ENCODE results near the gene DDX19B.
"Not testable (repeated sequence)": the region's sequence is repeated elsewhere in the genome, so short reads cannot be mapped to it uniquely, and the experiment has no call there.

DDX19B gene

GRCh38 chr16:70287304-70287971, 11.5 kb upstream of the DDX19B start:
- not testable (repeated sequence) for DNase-seq (ENCODE audit: low read depth in 2 of 2)

DNA sequence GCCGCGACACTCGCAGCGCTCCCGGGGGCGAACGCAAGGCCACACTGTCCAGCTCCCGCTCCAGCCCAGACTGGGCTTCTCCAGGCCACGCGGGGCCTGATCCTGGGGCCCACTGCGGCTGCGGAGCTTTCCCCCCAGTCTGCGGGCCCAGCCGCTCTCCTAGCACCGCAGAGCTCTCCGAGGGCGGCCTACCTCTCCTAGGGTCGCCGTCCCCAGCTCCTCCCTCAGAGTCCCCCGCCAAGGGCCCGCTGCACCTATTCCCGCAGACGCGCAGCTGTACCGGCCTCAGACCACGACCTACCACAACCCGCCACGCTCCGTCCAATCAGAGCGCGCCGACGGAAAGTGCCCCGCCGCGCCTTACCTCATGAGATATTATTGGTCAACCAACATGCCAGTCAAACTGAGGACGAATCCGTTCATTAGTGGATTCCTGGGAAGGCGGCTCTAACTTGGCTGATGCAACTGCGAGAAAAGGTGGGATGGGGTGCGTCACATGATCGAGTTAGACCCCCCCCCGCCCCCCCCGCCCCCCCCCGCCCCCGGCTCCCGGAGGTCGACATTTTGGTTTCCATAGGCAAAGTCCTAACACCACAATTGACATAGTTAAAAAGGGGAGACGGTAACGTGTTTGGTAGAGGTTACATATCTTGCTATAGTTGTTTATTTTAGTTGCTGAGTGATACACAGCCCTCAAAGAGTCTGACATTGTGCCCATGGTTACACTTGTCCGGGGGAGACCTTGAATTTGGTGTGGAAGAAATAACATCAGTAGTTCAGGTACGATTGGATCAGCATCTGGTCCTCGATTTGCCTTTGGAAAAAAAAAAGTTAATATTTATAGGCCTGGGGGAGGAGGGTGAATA, 9.5 kb upstream of the DDX19B start, which contains the start of gene AARS1:
TSS of gene AARS1 (minus strand) at position 278 of the 866 bp plus-strand sequence. CDS start 6,743 bp downstream, outside the sequence.
- peak; percentile 88 to 92 for DNase-seq (ENCODE audit: low read depth in 2 of 2)

GRCh38 chr16:70290949-70291519, 8.0 kb upstream of the DDX19B start:
- no peak for DNase-seq (ENCODE audit: low read depth in 2 of 2)

DNA sequence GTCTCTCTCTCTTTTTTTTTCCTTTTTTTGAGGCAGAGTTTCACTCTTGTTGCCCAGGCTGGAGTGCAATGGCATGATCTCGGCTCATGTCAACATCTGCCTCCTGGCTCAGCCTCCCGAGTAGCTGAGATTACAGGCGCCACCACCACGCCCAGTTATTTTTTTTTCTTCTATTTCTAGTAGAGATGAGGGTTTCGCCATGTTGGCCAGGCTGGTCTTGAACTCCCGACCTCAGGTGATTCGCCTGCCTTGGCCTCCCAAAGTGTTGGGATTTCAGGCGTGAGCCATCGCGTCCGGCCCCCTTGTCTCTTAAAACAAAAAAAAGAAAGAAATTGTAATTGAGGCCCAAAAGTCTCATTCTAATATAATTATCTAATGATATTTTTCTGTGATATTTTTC, 6.8 kb upstream of the DDX19B start:
- not testable (repeated sequence) for DNase-seq (ENCODE audit: low read depth in 2 of 2)

- DNase-seq (ENCODE audit: low read depth in 2 of 2) = no peak
Measured at GRCh38 chr16:70294385-70295025, 4.5 kb upstream of the DDX19B start.

DNA sequence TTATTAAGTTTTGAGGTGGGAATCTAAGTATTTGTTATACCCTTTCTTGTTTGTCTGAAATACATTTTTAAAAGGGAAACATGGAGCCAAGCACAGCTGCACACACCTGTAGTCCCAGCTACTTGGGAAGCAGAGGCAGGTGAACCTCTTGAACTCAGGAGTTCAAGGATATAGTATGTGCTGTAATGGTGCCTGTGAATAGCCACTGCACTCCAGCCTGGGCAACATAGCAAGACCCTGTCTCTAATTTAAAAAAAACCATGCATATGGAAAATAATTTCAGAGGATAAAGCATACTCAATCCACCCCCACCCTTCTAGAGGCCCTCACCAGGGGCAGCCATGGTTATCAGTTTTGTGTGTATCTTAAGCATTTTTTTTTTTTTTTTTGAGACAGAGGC, 3.4 kb upstream of the DDX19B start:
- DNase-seq (ENCODE audit: low read depth in 2 of 2) = no peak

- no peak for DNase-seq (ENCODE audit: low read depth in 2 of 2)
Measured at GRCh38 chr16:70301121-70301520, 2.1 kb downstream of the DDX19B start.

GRCh38 chr16:70302745-70303144, 3.8 kb downstream of the DDX19B start:
- DNase-seq (ENCODE audit: low read depth in 2 of 2) = no peak

DNA sequence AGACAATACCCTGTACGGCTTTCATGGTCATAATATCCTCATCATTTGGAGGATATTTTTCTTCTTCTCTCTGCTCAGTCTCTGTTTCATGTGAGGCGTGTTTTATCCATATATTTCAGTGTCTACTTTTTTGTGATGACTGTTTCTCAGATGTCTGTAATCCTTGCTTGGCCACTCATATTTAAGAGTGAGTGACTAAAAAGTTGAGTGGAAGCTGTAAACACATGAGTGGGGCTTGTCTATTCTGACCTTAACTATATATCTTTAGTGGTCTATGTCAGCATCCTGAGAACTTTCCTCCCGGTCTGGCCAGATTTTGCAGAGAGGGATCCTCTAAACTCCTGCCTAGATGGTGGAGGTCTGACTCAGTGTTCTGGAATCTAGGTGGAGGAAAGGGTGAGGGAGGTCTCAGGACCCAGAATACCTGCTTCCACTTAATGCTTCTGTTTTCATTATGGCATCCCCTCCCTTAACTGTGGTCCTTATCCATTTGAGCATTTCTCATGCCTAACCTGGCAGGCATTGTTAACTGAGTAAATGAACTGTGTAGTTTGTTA, 6.0 kb downstream of the DDX19B start:
- DNase-seq (ENCODE audit: low read depth in 2 of 2) = no peak

- no peak for DNase-seq (ENCODE audit: low read depth in 2 of 2)
Measured at GRCh38 chr16:70306880-70307279, 7.9 kb downstream of the DDX19B start.

DNA sequence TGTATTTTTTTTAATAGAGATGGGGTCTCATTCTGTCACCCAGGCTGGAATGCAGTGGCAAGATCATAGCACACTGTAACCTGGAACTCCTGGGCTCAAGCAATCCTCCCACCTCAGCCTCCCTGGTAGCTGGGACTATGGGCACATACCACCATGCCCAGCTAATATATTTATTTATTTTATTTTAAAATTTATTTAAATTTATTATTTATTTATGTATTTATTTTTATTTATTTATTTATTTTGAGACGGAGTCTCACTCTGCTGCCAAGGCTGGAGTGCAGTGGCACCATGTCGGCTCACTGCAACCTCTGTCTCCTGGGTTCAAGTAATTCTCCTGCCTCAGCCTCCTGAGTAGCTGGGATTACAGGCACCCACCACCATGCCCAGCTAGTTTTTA, 8.7 kb downstream of the DDX19B start:
- not testable (repeated sequence) for DNase-seq (ENCODE audit: low read depth in 2 of 2)

GRCh38 chr16:70320121-70320520, 21.1 kb downstream of the DDX19B start:
- no peak for DNase-seq (ENCODE audit: low read depth in 2 of 2)

GRCh38 chr16:70324998-70325747, 26.2 kb downstream of the DDX19B start:
- DNase-seq (ENCODE audit: low read depth in 2 of 2) = no peak

GRCh38 chr16:70331091-70331490, 32.1 kb downstream of the DDX19B start:
- no peak for DNase-seq (ENCODE audit: low read depth in 2 of 2)

DNA sequence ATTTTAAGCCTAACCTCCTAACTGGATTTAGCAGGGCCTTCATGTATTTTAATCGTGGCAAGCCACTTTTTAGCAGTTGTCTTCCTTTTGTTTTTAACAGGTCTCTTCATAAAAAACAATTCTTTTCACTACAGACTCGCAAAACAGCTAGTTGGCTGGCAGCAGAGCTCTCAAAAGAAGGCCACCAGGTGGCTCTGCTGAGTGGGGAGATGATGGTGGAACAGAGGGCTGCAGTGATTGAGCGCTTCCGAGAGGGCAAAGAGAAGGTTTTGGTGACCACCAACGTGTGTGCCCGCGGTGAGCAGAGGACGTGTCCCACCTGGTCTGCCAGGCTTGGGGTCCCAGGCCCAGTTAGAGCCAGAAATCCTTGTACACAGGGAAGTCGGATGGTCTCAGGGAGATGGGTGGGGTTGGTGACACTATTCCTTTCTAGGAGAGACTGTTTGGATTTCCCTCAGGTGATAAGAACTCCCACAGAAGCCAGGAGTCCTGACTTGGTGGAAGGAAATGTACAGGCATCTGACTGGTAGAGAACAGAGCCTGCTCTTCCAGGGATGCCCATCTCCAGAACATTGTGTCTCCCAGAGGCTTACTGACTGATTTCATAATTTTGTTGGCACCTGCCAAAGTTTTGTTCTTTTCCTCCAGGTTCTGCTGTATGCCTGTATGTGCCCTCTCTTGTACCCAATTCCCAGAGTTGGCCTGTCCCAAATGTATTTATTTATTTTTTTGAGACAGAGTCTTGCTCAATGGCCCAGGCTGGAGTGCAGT, 32.8 kb downstream of the DDX19B start:
- no peak for DNase-seq (ENCODE audit: low read depth in 2 of 2)

DNA sequence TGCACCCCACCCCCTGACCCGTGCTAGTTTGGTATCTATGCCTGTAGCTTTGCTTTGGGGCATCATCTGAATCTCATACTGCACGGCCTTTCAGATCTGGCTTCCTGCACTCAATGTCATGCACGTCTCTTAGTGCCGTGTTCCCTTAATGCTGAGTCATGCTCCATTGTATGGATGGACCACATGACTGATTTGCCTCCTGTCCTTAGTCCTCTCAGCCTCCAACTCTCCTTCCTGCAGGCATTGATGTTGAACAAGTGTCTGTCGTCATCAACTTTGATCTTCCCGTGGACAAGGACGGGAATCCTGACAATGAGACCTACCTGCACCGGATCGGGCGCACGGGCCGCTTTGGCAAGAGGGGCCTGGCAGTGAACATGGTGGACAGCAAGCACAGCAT, 33.7 kb downstream of the DDX19B start:
- not testable (repeated sequence) for DNase-seq (ENCODE audit: low read depth in 2 of 2)

- no peak for DNase-seq (ENCODE audit: low read depth in 2 of 2)
Measured at GRCh38 chr16:70337814-70338213, 38.8 kb downstream of the DDX19B start.

- DNase-seq (ENCODE audit: low read depth in 2 of 2) = no peak
Measured at GRCh38 chr16:70341600-70341999, 42.6 kb downstream of the DDX19B start.

DNA sequence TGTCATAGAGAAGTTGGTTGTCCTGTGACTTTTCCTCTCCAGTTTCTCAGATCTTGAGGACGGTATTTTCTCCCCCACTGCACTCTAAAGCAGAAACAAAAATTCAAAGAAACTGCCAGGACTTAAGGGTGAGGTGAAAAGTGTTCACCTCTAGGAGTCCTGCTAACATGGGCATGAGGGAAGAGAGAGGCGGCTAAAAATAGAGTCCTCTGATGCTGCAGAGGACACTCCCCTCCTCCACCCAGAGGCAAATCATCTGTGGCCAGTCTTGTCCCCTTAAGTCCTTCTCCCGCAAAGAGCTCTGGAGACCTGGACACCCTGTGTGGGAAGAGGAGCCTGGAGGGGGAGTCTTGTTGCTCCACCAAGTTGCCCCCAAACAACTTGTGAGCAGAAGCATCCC, 43.0 kb downstream of the DDX19B start:
- DNase-seq (ENCODE audit: low read depth in 2 of 2) = no peak

GRCh38 chr16:70345840-70346239, 46.9 kb downstream of the DDX19B start:
- DNase-seq (ENCODE audit: low read depth in 2 of 2) = no peak

All from stimulated activated CD4-positive, alpha-beta T cell treated with anti-CD3 and anti-CD28 coated beads, Interleukin-4, amount 100 ng/mL, for 48 hours (primary cell).